HG03108 (cell line): ENCODE measurements around the gene WIPF2.
A peak's percentile ranks its signal among the peaks of the same experiment; 100 is the strongest.

Experiments
- ATAC-seq: cut with Tn5 transposase; IDR thresholded peaks from one replicate; pipeline ENCODE4 v1.9.1; 2021; ENCODE audit warnings: moderate library complexity; ENCODE audit not compliant: unreplicated experiment

The WIPF2 gene

DNA sequence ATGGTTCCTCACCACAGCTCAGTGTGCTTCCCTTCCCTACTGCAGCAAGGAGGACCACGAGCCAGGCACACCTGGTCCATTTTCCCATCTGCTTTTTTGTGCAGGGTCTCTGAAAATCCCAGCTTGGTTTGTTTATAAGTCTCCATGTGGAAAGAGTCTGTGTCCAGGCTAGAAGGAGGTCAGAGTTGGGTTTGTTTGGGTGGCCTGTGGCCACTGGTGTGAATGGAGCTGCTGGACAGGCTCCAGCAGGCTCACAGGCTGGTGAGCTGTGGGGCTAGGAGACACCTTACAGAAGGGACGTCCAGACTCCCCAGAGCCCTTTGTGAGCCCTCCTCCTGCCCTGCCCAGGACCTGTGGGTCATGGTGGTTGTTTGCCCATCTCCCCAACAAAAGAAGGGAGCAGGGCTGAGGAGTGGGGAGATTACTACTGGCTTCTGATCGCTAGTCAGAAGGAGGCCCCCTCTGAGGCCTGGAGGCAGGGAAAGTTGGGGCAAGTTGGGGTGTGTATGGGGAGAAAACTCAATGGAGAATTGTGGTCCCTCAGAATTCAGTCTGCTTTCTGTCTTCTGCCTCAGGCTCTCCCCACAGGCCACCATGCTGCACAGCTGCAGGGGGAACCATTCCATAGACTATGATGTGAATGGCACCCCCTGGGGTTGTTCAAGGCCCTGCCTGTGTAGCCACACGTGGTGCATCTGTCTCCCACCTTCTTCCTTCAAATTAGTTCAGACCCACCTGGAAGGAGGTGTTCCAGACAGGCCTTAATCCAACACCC is 94.0 kb downstream of the WIPF2 start:
- no peak for ATAC-seq

DNA sequence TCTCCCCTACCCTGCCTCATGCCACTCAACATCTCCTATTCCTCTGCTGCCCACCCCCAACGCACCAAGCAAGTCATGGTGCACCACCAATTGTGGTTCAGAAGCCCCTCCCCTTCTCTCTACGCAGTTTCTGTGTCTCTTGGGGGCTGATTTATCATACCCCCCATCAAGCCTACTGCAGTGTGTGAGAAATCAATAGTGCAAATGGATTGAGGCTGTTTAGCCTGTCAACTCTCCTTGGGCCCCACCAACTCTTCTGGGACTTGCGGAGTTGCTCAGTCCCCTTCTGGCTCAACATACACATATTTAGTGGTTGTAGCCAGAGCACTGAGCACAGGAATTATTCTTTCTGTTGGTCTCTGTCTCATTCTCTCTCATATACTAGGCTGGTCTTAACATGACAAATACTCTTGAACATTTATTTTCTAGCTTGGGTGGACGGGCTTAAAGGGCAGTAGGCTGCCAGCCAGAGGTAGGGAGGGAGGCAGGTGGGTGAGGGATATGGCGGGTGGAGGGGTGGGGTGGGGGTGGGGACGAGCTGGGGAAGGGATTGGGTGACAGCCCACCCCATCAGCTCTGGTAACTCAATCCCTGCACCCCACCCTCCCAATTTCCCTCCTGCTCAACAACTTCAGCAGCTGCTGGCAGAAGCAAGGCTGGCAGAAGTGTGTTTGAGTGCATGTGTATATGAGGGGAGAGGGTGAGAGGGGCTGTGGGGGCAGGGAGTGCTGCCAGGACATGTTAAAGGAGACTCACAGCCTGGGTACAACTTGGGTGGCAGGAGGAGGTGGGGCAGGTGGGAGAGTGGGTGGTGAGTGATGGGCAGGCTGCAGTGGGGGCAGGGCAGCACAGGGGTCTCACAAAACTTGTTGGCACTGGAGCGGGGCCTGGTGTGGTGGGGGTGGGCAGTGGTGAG is 94.8 kb downstream of the WIPF2 start:
- no peak for ATAC-seq

DNA sequence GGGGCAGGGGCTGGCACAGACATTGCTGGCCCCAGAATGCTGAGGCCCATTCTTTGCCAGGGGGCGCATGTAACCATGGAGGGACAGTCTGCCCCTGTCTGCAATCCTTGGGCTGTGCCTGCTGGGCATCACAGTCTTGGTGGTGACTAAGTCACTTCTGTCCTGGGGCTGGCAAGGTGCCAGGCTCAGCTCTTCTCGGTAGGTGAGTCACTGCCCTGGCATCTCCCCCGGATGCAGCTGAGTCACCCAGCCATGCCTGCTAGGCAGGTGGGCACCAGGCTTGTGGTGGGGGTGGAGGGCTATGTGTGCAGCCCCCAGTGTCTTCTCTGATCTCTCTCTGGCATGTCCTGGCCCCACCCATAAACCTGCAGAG is 95.5 kb downstream of the WIPF2 start:
- ATAC-seq, result no peak

DNA sequence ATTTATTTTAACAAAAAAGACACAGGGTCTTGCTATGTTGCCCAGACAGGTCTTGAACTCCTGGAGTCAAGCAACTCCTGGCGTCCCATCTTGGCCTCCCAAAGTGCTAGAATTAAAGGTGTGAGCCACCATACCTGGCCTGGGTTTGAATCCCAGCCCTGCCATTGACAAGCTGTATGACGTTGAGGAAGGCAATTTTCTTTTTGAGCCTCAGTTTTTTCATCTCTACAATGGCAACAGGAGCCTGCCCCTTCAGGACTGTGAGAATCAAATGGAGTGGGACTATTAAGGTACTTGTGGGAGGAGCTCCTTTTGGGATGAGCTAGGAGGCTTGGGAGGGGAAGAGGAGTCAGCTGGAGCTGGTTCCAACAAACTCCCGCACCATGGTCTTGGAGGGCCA is 96.1 kb downstream of the WIPF2 start:
- no peak for ATAC-seq

DNA sequence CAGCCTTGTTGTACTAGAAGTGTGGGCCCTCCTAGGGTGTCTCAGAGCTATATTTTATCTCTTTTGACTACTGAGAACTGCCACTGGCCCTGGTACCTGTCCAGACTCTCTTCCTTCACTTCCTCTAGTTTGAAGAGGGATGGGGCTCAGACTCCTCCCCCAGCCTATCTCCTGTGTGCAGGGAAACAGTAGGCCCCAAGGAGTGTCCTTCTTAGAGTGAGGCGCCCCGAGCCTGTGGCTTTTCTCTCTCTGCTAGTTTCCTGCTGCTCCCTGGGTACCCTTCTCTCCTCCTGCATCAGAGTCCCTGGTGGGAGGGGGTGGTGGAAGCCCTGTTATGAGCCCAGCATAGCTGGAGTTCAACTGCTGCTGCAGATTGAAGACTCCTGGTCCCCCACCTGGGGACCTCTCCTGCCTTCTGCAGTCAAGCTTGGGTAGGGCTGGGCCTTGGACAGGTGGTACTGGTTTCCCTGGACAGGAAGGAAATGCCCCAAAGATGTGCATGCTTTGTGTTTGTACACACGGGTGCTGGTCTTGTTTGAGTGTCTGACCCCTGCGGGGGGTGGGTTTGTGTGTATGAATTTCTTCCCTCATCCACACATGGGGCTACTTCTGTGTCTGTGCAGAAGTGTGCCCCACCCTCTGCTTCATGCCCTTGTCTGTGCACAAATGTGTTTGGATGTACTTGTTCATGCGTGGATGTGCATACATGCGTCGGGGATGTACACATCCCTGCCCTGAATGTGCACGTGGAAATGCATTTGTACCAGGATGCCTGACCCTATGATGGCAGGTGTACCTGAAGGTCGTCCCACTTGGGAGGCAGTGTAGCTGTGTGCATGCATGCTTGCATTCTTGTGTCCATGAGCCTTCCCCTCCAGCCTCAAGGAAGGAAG is 96.8 kb downstream of the WIPF2 start:
- no peak for ATAC-seq

DNA sequence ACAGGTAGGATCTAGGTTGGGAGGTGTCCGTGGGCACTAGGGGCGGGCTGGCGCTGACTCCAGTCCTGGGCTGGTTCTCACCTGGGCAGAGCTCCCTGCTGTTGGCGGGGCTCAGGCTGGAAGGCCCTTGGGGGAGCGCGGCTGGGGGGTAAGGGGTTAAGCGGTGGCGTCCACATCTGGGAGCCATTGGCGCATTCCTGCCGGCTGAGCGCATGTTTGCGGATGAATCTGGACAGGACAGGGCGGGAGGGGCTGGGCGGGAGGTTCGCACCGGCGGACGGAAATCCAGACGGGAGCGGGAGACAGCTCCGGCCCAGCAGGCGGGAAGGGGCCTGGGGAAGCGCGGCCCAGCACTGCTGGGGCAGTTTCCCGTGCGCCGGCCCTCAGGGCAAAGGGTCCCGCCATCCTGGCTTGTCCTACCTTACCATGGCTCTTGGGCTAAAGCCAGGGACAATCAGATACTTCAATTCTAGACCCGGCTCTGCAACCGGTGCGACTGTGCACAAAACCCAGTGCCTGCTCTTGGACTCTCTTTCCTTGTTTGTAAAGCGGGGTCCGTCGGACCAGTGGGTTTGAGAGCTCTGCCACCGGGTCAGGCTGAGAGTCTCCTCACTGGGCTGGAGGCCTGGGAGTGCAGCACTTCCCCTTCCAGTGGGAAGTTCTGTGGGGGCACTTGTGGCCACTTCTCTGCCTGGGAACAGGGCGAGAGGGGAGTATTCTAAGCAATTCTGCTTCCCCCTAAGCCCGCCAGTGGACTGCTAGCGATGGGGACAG is 97.7 kb downstream of the WIPF2 start:
- no peak for ATAC-seq

DNA sequence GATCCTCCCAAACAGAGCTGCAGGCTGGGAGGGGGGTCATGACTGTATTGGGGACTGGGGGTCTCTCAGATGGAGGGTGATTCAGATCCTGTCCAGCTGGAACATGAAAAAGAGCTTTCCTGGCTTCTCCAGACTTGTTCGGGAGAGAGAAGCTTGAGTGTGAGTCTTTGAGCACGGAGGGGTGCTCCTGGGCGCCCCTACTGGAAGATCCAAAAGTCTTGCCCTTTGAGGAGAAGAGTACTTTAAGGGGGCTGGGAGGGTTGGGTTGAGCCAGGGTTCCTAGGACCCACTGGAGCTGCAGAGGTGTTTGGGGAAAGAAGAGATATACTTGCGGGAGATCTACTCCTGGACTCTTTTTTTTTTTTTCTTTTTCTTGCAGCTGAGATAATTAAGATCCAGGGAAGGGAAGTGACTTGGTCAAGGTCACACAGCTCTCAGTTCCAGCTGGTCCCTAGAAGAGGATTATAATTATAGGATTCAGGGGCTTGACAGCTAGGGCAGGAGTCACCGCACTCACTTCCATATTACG is 98.3 kb downstream of the WIPF2 start:
- no peak for ATAC-seq

DNA sequence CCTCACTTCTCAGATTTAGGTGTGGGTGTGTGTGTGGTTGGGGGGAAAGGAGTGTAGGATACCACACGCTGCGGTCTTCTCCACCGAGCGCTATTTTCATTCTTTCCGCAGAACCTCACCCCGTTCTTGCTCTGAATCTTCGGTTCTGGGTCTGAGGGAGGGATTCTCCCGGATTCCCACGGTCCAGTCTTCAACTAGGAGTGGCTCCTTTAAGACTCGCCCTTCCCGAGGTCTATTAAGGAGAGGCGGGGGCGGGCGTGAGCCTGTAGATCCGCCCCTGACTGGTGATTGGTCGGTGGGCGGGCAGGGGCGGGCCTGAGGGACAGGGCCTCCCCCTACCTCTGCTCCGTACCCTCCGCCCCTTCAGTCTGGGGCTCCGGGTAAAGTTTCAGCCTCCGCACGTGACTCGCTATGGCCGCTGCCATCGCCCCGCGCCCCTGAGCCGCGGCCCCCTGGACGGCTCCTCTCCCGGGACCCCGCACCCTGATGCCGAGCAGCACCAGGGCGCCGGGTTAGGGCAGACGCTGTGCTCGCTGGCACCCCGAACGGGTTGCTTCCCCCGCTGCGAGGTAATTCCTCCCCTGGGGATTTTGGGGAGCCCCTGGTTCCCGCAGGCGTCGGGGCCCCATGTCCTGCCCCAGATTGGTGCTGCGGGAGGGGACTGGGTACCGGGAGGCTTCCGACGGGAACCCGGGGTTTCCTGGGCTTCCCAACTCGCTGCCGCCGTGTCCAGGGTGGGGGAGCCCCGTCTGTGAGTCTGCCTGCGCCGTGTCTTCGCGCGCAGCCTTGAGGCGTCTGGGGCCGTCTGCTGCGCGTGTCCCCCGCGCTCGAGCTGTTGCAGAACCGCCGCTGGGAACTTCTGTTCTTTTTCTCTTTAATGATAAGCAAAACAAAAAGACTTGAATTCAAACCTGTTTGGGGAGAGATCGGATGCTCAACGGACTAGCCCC is 99.1 kb downstream of the WIPF2 start:
- ATAC-seq, result peak; percentile 43

DNA sequence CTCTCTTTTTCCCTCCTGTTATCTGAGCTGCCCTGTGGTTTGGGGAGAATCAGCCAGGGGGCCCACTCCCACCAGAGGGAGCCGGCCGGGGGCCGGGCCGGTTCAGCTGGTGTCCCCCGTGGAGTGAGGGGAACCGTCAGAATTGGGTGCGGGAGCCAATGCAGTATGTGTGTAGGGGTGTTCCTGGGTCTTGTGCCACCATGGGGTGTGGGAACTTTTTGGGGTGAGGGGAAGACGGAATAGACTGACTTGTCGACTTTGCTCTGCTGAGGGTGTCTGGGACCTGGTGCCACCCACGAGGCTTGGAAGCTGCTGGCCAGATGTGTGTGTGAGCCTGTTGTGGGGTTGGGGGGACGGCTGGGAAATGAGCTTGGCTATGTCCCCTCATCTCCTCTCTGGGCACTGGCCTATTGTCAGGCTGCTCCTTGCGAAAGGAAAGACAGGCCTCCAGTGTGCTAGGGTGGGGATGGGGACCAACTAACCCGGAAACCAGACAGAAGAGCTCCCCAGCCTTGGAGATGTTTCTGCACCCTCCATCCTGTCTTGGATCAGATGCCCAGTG is 99.8 kb downstream of the WIPF2 start:
- ATAC-seq, result no peak

DNA sequence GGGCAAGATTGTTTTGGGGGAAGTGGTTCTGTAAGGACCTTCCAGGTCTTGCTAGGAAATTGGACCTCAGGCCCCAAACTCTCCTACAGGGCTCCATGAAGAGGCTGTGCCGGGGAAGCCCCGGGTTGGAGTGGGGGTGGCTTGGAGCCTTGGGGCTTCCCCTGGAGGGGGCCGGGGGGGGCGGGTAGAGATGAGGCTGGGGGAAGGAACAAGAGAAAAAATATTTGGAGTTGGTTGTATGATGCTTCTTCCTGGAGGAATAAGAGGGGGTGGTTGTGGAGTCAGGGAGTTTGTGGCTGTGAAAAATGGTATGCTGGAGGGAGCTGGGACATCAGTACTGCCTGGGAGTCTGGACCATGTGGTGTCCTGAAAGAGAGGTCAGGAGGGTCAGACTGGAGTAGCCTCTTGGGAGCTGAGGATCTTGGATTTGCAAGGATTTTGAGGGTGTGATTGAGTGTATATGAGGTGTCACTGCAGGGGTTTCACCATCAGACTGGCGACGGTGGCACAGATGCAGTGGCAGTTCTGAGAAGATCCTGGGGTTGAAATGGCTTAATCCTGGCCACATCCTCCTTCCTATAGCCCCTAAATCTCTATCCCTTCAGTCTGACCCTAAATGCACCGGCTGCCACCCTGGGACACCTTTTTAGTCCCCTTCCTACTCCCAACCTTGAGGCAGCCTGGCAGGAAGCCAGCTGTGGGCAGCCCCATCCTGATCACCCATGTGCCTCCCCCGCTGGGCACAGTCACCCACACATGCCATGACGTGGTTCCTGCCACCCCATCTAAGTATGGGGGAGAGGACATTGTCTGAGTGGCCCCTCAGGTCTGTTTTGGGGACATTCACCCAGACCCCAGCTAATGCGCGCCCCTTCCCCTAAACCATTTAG is 100.8 kb downstream of the WIPF2 start:
- no peak for ATAC-seq

DNA sequence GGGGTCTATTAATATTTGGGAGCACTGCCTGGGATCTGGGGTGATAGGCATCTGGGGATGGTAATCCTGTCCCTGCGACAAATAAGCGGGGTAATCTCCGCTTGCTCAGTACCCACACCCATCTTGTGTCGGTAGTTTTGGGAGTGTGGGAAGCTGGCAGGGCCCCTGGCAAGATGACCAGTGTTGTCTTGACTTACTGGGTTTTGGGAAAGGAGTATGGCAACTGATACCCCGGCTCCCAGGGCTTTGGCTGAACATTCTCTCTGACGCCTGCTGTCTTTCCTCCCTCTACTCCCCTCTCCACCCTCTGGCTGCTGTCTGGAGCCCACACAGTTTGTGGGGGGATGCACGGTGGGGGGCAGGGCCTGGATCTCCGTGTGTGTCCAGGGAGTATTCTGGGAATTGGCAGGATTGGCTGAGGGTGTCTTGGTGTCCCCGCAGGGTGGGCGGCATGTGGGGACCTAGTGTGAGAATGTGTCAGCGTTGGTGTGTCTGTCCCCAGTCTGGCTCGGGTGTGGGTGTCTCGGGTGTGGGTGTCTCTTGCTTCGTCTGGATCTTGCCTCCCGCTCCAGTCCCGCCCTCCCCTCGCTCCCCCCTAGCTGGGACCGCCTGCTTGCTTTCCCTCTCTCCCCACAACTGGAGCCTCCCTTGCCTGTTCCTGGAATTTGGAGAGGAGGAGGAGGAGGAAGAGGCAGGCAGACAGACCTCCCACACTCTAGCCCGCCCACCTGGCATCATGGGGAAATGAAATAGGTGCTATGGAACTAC is 101.8 kb downstream of the WIPF2 start:
- no peak for ATAC-seq

DNA sequence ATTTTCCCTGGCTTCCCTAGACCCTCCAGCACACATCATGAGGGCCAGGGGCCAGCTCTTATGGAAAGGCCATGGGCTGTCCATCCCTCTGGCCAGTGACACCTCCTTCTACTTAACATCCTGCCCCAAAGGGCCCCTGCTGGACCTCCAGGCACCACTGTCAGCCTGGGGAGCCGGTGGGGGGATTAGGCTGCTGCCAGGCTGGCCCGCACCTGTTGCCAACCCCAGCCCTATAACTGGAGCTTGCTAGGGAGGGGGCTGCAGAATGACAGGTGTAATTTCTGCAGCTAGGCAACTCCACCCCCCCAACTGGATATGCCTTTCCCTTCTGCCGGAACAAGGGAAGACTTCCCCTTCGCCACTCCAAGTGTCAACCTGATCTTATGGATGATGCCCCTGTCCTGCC is 102.4 kb downstream of the WIPF2 start:
- no peak for ATAC-seq

DNA sequence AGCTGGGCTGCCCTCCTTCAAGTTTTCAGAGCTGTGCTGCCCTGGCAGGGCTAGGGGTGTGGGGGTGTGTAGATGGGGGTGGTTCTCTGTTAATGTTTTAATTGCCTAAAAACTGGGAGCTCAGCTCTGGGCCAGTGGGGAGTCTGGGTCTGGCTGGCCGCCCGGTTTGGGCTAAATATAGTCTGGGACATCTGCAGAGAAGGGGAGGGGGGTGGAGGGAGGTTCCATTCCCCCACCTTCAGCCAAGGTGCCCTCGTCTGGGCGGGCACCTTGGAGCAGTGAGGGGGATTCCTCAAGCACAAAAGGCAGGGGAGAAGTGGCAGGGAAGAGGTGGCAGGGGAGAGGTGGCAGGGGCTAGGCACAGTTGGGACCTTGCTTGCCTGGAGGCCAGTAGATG is 102.9 kb downstream of the WIPF2 start:
- no peak for ATAC-seq

DNA sequence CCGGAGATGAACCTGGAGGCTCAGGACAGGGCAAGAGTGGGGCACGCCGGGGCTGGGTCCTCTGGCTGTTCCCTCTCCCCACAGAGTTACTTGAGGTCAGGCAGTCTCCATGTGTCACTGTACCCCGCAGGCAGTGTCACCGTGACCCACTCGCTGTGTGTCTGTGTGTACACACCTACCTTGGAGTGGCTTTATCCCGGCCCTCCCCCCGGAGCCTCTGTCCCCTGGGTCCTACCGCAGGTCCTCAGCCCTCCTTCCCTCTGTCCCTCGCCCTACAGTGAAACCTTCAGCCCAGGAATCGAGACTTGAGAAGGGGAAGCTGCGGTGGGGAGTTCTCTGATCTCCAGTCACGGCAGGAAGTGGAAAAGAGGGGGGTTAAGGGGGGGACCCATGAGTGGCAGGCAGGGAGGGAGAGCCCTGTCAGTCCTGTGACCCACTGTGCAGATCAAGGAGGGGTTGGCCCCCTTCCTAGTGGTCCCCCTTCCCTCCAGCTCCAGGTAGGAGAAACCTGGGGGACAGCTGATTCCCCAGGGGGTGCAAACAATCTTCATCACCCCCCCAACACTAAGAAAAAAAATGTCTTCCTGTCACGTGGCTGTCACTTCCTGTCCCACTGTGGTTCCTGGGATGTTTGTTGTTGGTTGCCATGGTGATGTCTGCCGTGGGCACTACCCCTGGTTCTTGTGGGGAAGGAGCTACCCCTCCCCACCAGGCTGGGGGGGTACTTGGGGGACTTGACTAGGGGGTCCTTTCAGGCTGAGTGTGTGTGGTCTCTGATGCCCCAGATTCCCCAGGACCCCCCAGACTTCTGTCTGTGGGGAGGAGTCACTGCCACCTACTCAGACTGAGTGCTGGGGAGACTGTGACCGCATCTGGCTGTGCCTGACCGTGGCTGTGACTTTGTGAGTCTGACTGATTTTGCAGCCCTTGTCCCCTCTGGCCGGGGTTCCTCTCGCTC is 103.5 kb downstream of the WIPF2 start:
- peak; percentile 29 for ATAC-seq

DNA sequence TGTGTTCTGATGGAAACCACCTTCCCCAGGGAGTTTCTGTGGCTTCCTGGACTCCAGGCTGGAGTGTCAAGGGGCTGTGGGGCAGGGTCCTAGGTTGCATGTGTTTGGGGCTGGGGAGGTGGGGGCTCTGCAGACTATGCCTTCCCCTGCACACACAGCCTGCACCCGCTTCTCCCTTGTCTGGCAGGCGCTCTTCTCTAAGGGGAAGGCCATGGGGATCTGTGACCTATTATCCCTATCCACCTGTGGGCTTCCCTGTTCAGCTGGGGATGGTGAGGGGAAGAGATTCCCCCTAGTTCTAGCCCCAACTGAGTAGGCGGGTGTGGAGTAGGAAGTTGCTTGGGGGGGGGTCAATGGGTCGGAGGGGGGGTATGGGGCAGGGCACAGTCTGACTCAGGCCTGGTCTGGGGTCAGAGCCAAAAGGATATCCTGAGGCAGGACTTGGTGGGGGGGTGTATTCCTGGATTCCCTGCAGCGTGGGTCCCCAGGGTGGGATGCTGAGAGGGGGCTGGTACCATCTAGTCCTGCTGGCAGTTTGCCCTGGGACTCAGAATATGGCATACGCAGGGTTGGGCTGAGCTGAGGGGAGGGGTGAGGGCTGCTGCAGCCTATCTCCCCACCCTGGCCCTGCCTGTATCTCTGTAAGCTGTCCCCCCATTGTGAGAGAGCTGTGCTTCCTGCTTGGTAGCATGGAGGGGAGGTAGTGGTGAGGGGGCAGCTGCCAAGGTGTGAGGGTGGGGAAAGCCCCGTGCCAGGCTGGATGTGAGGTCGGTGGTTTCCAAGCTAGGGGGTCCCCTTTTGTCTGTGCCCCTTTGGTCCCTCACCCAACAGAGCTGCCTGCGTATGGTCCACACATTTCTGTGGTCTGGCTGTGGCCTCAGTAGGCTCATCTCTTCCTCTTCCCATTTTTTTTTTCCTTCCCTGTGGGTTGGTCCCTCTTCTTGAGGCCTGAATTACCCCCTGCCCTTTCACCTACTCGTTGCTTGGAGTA is 104.6 kb downstream of the WIPF2 start:
- ATAC-seq, result no peak
